H1 (cell line): ENCODE data around the gene VWA7. TPM values are rescaled to one million over a fixed set of nuclear protein-coding genes. Genes with fewer than 3 reads are reported as not detected.

Experiments
- CTCF ChIA-PET: fragments of 300-600 bp; sonication (Branson Sonifier 250); formaldehyde crosslinking; loops from one replicate; lab custom pipeline; 2021; ENCODE audit not compliant: partially characterized antibody; lab: Charles Lee
- POLR2A ChIA-PET: fragments of 300-600 bp; sonication (Branson Sonifier 250); formaldehyde crosslinking; loops from one replicate; lab custom pipeline; 2021; ENCODE audit warnings: inconsistent platforms; ENCODE audit not compliant: partially characterized antibody; lab: Charles Lee
- DNase-seq, 2 experiments: peaks; one replicate each; pipeline versions ENCODE4 v3.0.0 to v3.0.0-alpha.2; 2010 to 2022; ENCODE audit warnings: low spot score in 2 of 2, low read depth in 1 of 2, mixed read lengths in 1 of 2
- FAIRE-seq: peaks from 2 replicates; lab custom pipeline; 2011; peaks lifted over from hg19 to GRCh38; lab: Jason Lieb, UNC
- H2AFZ ChIP-seq: 2 replicates; pipeline ENCODE4 v1.8.1; 2012; ENCODE audit warnings: low read length, inconsistent platforms
- H2AK5ac ChIP-seq: 2 replicates; pipeline ENCODE4 v1.6.1; 2013; ENCODE audit warnings: low read depth, low read length
- H2BK120ac ChIP-seq: replicated peaks from 2 replicates; pipeline ENCODE3; 2013; ENCODE audit warnings: low read depth, low read length, inconsistent platforms
- H2BK12ac ChIP-seq: 2 replicates; pipeline ENCODE4 v1.6.1; 2013; ENCODE audit warnings: low read depth, low read length
- H2BK15ac ChIP-seq: 2 replicates; pipeline ENCODE4 v1.6.1; 2013; ENCODE audit warnings: low read length
- H2BK20ac ChIP-seq: 2 replicates; pipeline ENCODE4 v1.6.1; 2013; ENCODE audit warnings: low read length
- H2BK5ac ChIP-seq: 2 replicates; pipeline ENCODE4 v1.6.1; 2013; ENCODE audit warnings: low read depth, low read length
- H3K14ac ChIP-seq: 2 replicates; pipeline ENCODE4 v1.6.1; 2013; ENCODE audit warnings: inconsistent platforms; ENCODE audit not compliant: insufficient read length
- H3K18ac ChIP-seq: 2 replicates; pipeline ENCODE4 v1.6.1; 2013; ENCODE audit warnings: low read length; ENCODE audit errors: extremely low read depth
- H3K23ac ChIP-seq: 2 replicates; pipeline ENCODE4 v1.6.1; 2013; ENCODE audit warnings: inconsistent platforms; ENCODE audit not compliant: insufficient read length
- H3K23me2 ChIP-seq: 2 replicates; pipeline ENCODE4 v1.6.1; 2013; ENCODE audit warnings: low read depth, low read length
- H3K27ac ChIP-seq: 2 replicates; pipeline ENCODE4 v1.6.1; 2011; ENCODE audit warnings: low read depth, low read length, inconsistent platforms
- H3K27me3 ChIP-seq, 4 experiments: replicated peaks in 1 of 4; 1 replicate in 1 of 4; 2 replicates in 3 of 4; pipeline versions ENCODE4 v1.6.1 to v1.8.1; 2011 to 2013; ENCODE audit warnings: low read length in 3 of 4, mild to moderate bottlenecking in 3 of 4, inconsistent platforms in 2 of 4, mixed read lengths in 2 of 4, moderate library complexity in 1 of 4; ENCODE audit not compliant: control insufficient read depth in 3 of 4, insufficient read depth in 3 of 4; ENCODE audit errors: extremely low read depth in 1 of 4
- H3K36me3 ChIP-seq, 4 experiments: 2 replicates each; pipeline versions ENCODE4 v1.6.1 to v1.8.1; 2011 to 2013; ENCODE audit warnings: mild to moderate bottlenecking in 4 of 4, low read length in 3 of 4, moderate library complexity in 2 of 4, control low read depth in 1 of 4, inconsistent platforms in 1 of 4; ENCODE audit not compliant: insufficient read depth in 4 of 4, control insufficient read depth in 2 of 4
- H3K4ac ChIP-seq: replicated peaks from 2 replicates; pipeline ENCODE3; 2013; ENCODE audit warnings: low read length, low read depth, mixed read lengths, inconsistent platforms; ENCODE audit not compliant: insufficient read length
- H3K4me1 ChIP-seq, 4 experiments: replicated peaks in 1 of 4; 1 replicate in 1 of 4; 2 replicates in 3 of 4; pipeline versions ENCODE4 v1.6.1 to v1.8.1; 2011 to 2013; ENCODE audit warnings: low read length in 3 of 4, inconsistent platforms in 2 of 4, mixed read lengths in 1 of 4; ENCODE audit not compliant: insufficient read depth in 4 of 4, control insufficient read depth in 3 of 4
- H3K4me2 ChIP-seq, 2 experiments: 2 replicates each; pipeline versions ENCODE4 v1.6.1 to v1.8.1; 2011 to 2013; ENCODE audit warnings: low read depth in 2 of 2, low read length in 2 of 2, control low read depth in 1 of 2, inconsistent platforms in 1 of 2, mild to moderate bottlenecking in 1 of 2; ENCODE audit not compliant: insufficient read depth in 1 of 2
- H3K4me3 ChIP-seq, 4 experiments: fragments of 200-600, 300-600 bp in 1 of 4; sonication (generic), shearing (Covaris generic), sonication (Bioruptor Twin) in 1 of 4; 2 replicates each; pipeline versions ENCODE4 v1.5.1 to v1.8.1; 2011 to 2016; ENCODE audit warnings: low read length in 4 of 4, low read depth in 3 of 4, control low read depth in 2 of 4, inconsistent platforms in 2 of 4, mild to moderate bottlenecking in 2 of 4, mixed read lengths in 1 of 4, moderate library complexity in 1 of 4; ENCODE audit not compliant: insufficient read depth in 2 of 4; ENCODE audit errors: extremely low read depth in 1 of 4
- H3K56ac ChIP-seq: replicated peaks from 2 replicates; pipeline ENCODE3; 2013; ENCODE audit warnings: low read depth, mild to moderate bottlenecking, mixed read lengths, low read length, inconsistent platforms; ENCODE audit not compliant: insufficient read length
- H3K79me1 ChIP-seq: 2 replicates; pipeline ENCODE4 v1.6.1; 2013; ENCODE audit warnings: low read depth, low read length, control low read depth
- H3K79me2 ChIP-seq, 2 experiments: 2 replicates each; pipeline versions ENCODE4 v1.6.1 to v1.8.1; 2012 to 2013; ENCODE audit warnings: low read length in 2 of 2, mild to moderate bottlenecking in 2 of 2, inconsistent platforms in 1 of 2; ENCODE audit not compliant: insufficient read depth in 2 of 2, control insufficient read depth in 1 of 2
- H3K9ac ChIP-seq, 4 experiments: replicated peaks in 1 of 4; 1 replicate in 1 of 4; 2 replicates in 3 of 4; pipeline versions ENCODE4 v1.6.1 to v1.8.1; 2011 to 2013; ENCODE audit warnings: low read depth in 3 of 4, low read length in 3 of 4, control low read depth in 2 of 4, mild to moderate bottlenecking in 2 of 4, moderate library complexity in 2 of 4, inconsistent platforms in 1 of 4; ENCODE audit errors: extremely low read depth in 1 of 4
- H3K9me3 ChIP-seq, 2 experiments: 2 replicates each; pipeline versions ENCODE4 v1.6.1 to v1.8.1; 2012 to 2013; ENCODE audit warnings: mild to moderate bottlenecking in 2 of 2, moderate library complexity in 2 of 2, control low read depth in 1 of 2, inconsistent platforms in 1 of 2, low read depth in 1 of 2, low read length in 1 of 2, mixed read lengths in 1 of 2; ENCODE audit not compliant: insufficient read depth in 2 of 2
- H4K20me1 ChIP-seq, 2 experiments: replicated peaks in 1 of 2; 2 replicates each; pipeline versions ENCODE3 to v1.8.1; 2011 to 2013; ENCODE audit warnings: inconsistent platforms in 2 of 2, low read length in 2 of 2, mild to moderate bottlenecking in 1 of 2; ENCODE audit not compliant: insufficient read depth in 2 of 2, control insufficient read depth in 1 of 2
- H4K5ac ChIP-seq: 2 replicates; pipeline ENCODE4 v1.6.1; 2013; ENCODE audit warnings: low read length, low read depth, mixed read lengths, inconsistent platforms; ENCODE audit not compliant: insufficient read length
- H4K8ac ChIP-seq: 2 replicates; pipeline ENCODE4 v1.8.0; 2013; ENCODE audit warnings: mild to moderate bottlenecking, moderate library complexity, low read length, inconsistent platforms; ENCODE audit not compliant: insufficient read depth; ENCODE audit errors: extremely low read depth
- H4K91ac ChIP-seq: replicated peaks from 2 replicates; pipeline ENCODE3; 2013; ENCODE audit warnings: low read length, mixed read lengths, inconsistent platforms; ENCODE audit not compliant: insufficient read length
- FOSL1 ChIP-seq: IDR thresholded peaks from 2 replicates; pipeline ENCODE4 v1.6.1; 2011; ENCODE audit warnings: mild to moderate bottlenecking, low read depth, low read length, moderate library complexity; ENCODE audit not compliant: insufficient read depth
- HDAC2 ChIP-seq, 2 experiments: fragments of 300-600 bp in 1 of 2; sonication (generic) in 1 of 2; IDR thresholded peaks; 2 replicates each; pipeline ENCODE4 v1.6.1; 2011 to 2012; ENCODE audit warnings: low read depth in 2 of 2, low read length in 2 of 2, mild to moderate bottlenecking in 2 of 2, moderate library complexity in 2 of 2, borderline replicate concordance in 1 of 2, inconsistent platforms in 1 of 2
- PHF8 ChIP-seq: fragments of 200-600 bp; sonication (generic); conservative IDR thresholded peaks from 2 replicates; pipeline ENCODE4 v1.7.1; 2012; ENCODE audit warnings: low read depth, mild to moderate bottlenecking, inconsistent platforms, low read length, moderate library complexity
- RNF2 ChIP-seq: fragments of 200-900, 300-1000 bp; sonication (generic); IDR thresholded peaks from 2 replicates; pipeline ENCODE4 v1.7.1; 2016; ENCODE audit warnings: borderline replicate concordance, low read depth, mild to moderate bottlenecking, antibody characterized with exemption, low read length; ENCODE audit not compliant: poor library complexity, severe bottlenecking; ENCODE audit errors: missing control alignments
- SIN3A ChIP-seq, 2 experiments: IDR thresholded peaks in 1 of 2; conservative IDR thresholded peaks in 1 of 2; 2 replicates each; pipeline ENCODE4 v1.6.1; 2011 to 2012; ENCODE audit warnings: low read length in 2 of 2, improper control_type of control experiment in 1 of 2, low read depth in 1 of 2, mild to moderate bottlenecking in 1 of 2
- SP1 ChIP-seq: IDR thresholded peaks from 2 replicates; pipeline ENCODE4 v1.6.1; 2011; ENCODE audit warnings: low read depth, low read length
- TAF1 ChIP-seq: IDR thresholded peaks from 2 replicates; pipeline ENCODE4 v1.6.1; 2011; ENCODE audit warnings: mild to moderate bottlenecking, low read depth, low read length
- WGBS, 2 experiments: shearing (Covaris generic) in 1 of 2; methylation state at CpG; one replicate each; pipeline versions ENCODE4 v1.1.6 to v1.1.7; 2013 to 2015; ENCODE audit warnings: low lambda C conversion rate in 2 of 2, mixed read lengths in 2 of 2, inconsistent platforms in 1 of 2, low coverage in 1 of 2, missing lambda C conversion rate in 1 of 2; ENCODE audit not compliant: insufficient replicate concordance in 2 of 2, insufficient coverage in 1 of 2, insufficient read length in 1 of 2; ENCODE audit errors: extremely low coverage in 1 of 2, missing lambda C conversion rate in 1 of 2; 5-methylcytosine and 5-hydroxymethylcytosine counted together
- polyA plus RNA-seq, 7 experiments: library from polyadenylated mRNA; depleted of rRNA in 3 of 7; stranded (reverse) in 5 of 7; unstranded in 2 of 7; fragments of >200 nt in 5 of 7; fragments of 200-250 nt in 2 of 7; gene quantifications; 1 replicate in 5 of 7; 2 replicates in 1 of 7; 4 replicates in 1 of 7; pipeline versions ENCODE4 v1.2.1 to v1.2.3, GENCODE V29; 2011 to 2013; ENCODE audit warnings: missing spikeins in 2 of 7, mixed read lengths in 2 of 7
- total RNA-seq: library from RNA; stranded (reverse); fragmentation: NEBNext Ultra II Directional; extraction: Animal tissue kit (Norgen Biotek cat#: 25700); gene quantifications from 2 replicates; pipeline ENCODE4 v1.2.1, GENCODE V29; 2021
- TF ChIP-seq, protein P1 (sequence below): IDR thresholded peaks from 2 replicates; pipeline ENCODE4 v1.6.1; 2012; ENCODE audit warnings: inconsistent platforms

VWA7 gene
- total and polyA plus RNA-seq, 2 of the 8 experiments (the other 6 are each of a cell fraction or from before 2014, with no cell fraction given): 0.82 to 2.1 TPM

- H3K14ac ChIP-seq: no peak overlapping the region
- no peak overlapping the region for H2AFZ ChIP-seq
- H3K18ac ChIP-seq: no peak overlapping the region
- H3K4me3 ChIP-seq: no peak overlapping the region
- WGBS, 2 experiments: 86% methylated on average over 5 of the region's 5 CpGs; no CpG with 5 or more reads in 1 of the 2 experiments
- FAIRE-seq: no peak
- no peak overlapping the region for H4K5ac ChIP-seq
- H3K9ac ChIP-seq: no peak overlapping the region
- H3K23ac ChIP-seq: no peak overlapping the region
- no peak overlapping the region for H3K56ac ChIP-seq
- CTCF ChIA-PET: interaction anchor here (1.2 to 3.7 kb wide), 3 partner anchors 9 to 43 kb away, joined by 3 to 18 read pairs (median 4); no protein-coding TSS in a partner anchor
- H3K79me2 ChIP-seq: no peaks in the 10 kb centered on the region
- no peak overlapping the region for H2BK120ac ChIP-seq
- no peaks in the 10 kb centered on the region for H3K79me1 ChIP-seq
- no peak for DNase-seq
- H2BK12ac ChIP-seq: peak overlapping the region; percentile 81; the same call in 1 of the 2 replicates
- no peak overlapping the region for H3K27ac ChIP-seq
- no peak overlapping the region for H3K4ac ChIP-seq
- 0 out of 2 replicates have a peak overlapping the region, but pooled peaks have one; percentile 8 for H2BK15ac ChIP-seq
- no peaks in the 10 kb centered on the region for H3K36me3 ChIP-seq
- no peaks in the 10 kb centered on the region for H4K20me1 ChIP-seq
- POLR2A ChIA-PET: interaction anchor here (0.6 to 3.5 kb wide), 5 partner anchors 9 to 549 kb away, joined by 3 to 10 read pairs (median 6); partner anchors contain the start of gene MSH5
- no peak overlapping the region; the same call in 1 of the 2 replicates for H2BK20ac ChIP-seq
- H2AK5ac ChIP-seq: no peak overlapping the region
- no peaks in the 10 kb centered on the region for H3K27me3 ChIP-seq
- H3K4me1 ChIP-seq: peaks cover 2 to 19% (median 17%) of the 10 kb centered on the region in 4 experiments
- TF ChIP-seq HDAC2 (IDR thresholded peaks at IDR 0.05; ENCODE audit: borderline replicate concordance in 1 of 2, low read depth in 2 of 2, low read length in 2 of 2) (no peak), RNF2 (no peak), FOSL1 (no peak), SIN3A (conservative IDR thresholded peaks at IDR 0.05 in 1 of 2, IDR thresholded peaks at IDR 0.05 in 1 of 2; ENCODE audit: low read depth in 1 of 2, low read length in 2 of 2) (no peak), TAF1 (no peak), SP1 (no peak), PHF8 (no peak)
- TF ChIP-seq, protein P1, sequence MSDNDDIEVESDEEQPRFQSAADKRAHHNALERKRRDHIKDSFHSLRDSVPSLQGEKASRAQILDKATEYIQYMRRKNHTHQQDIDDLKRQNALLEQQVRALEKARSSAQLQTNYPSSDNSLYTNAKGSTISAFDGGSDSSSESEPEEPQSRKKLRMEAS: no peak
- no peak overlapping the region for H2BK5ac ChIP-seq
- peak overlapping the region; percentile 60 for H4K91ac ChIP-seq
- H3K4me2 ChIP-seq: no peak overlapping the region
- H3K23me2 ChIP-seq: no peaks in the 10 kb centered on the region
- no peaks in the 10 kb centered on the region for H3K9me3 ChIP-seq
- H4K8ac ChIP-seq: no peak overlapping the region
Observed at GRCh38 chr6:31720196-31720770, 56.8 kb downstream of the VWA7 start.
